Endothelial cell of umbilical vein (primary cell): Measurements from ENCODE around the gene MYO5B. TPM values are rescaled to one million over a fixed set of nuclear protein-coding genes. Genes with fewer than 3 reads are reported as not detected.

Experiments
- BruUV-seq: library from RNA; stranded (reverse); fragments of 400-500 nt; replicated peaks from 2 replicates; lab custom pipeline; 2021; lab: Mats Ljungman, UMichigan
- CTCF ChIA-PET: fragments of 300-600, 350-600 bp; sonication (Branson Sonifier 250); formaldehyde crosslinking; loops from one replicate; lab custom pipeline; 2021; ENCODE audit warnings: antibody characterized with exemption, inconsistent platforms; lab: Charles Lee
- POLR2A ChIA-PET: fragments of 300-600, 350-600 bp; sonication (Branson Sonifier 250); formaldehyde crosslinking; loops from one replicate; lab custom pipeline; 2021; ENCODE audit warnings: antibody characterized with exemption, inconsistent platforms; lab: Charles Lee
- DNase-seq: peaks from one replicate; pipeline ENCODE4 v3.0.0-alpha.2; 2011; ENCODE audit warnings: low read depth, low spot score
- FAIRE-seq: peaks from 2 replicates; lab custom pipeline; 2011; peaks lifted over from hg19 to GRCh38; lab: Jason Lieb, UNC
- H2AFZ ChIP-seq: 2 replicates; pipeline ENCODE4 v1.6.0; 2012; ENCODE audit warnings: low read depth, low read length, control low read depth, inconsistent platforms
- H3K27ac ChIP-seq: 2 replicates; pipeline ENCODE4 v1.5.1; 2011; ENCODE audit warnings: low read depth, mild to moderate bottlenecking, control low read depth, low read length, moderate library complexity; ENCODE audit not compliant: insufficient read depth
- H3K27me3 ChIP-seq, 2 experiments: 2 replicates each; pipeline versions ENCODE4 v1.6.0 to v1.6.1; 2011; ENCODE audit warnings: low read length in 2 of 2, mixed read lengths in 1 of 2; ENCODE audit not compliant: control insufficient read depth in 2 of 2, insufficient read depth in 2 of 2
- H3K36me3 ChIP-seq, 2 experiments: 2 replicates in 1 of 2; 3 replicates in 1 of 2; pipeline ENCODE4 v1.5.1; 2011; ENCODE audit warnings: low read length in 2 of 2, mild to moderate bottlenecking in 1 of 2, moderate library complexity in 1 of 2; ENCODE audit not compliant: control insufficient read depth in 2 of 2, insufficient read depth in 2 of 2; ENCODE audit errors: extremely low read depth in 1 of 2
- H3K4me1 ChIP-seq: 3 replicates; pipeline ENCODE4 v1.5.1; 2011; ENCODE audit warnings: mild to moderate bottlenecking, low read length; ENCODE audit not compliant: control insufficient read depth, insufficient read depth; ENCODE audit errors: extremely low read depth
- H3K4me2 ChIP-seq: 2 replicates; pipeline ENCODE4 v1.6.1; 2011; ENCODE audit warnings: low read length, control low read depth, mixed read lengths; ENCODE audit not compliant: insufficient read depth
- H3K4me3 ChIP-seq, 3 experiments: fragments of 200-600 bp in 1 of 3; sonication (generic), shearing (Covaris generic) in 1 of 3; replicated peaks in 1 of 3; 2 replicates each; pipeline ENCODE4 v1.5.1; 2011 to 2016; ENCODE audit warnings: control low read depth in 3 of 3, low read length in 3 of 3, mild to moderate bottlenecking in 2 of 3, inconsistent platforms in 1 of 3, low read depth in 1 of 3, moderate library complexity in 1 of 3; ENCODE audit not compliant: insufficient read depth in 1 of 3
- H3K79me2 ChIP-seq: 2 replicates; pipeline ENCODE4 v1.6.0; 2012; ENCODE audit warnings: low read length, inconsistent platforms; ENCODE audit not compliant: control insufficient read depth, insufficient read depth
- H3K9ac ChIP-seq: replicated peaks from 2 replicates; pipeline ENCODE3; 2011; ENCODE audit warnings: low read length, control low read depth; ENCODE audit not compliant: insufficient read depth; ENCODE audit errors: extremely low read depth
- H3K9me1 ChIP-seq: replicated peaks from 3 replicates; pipeline ENCODE4 v1.6.0; 2011; ENCODE audit warnings: mild to moderate bottlenecking, low read length; ENCODE audit not compliant: control insufficient read depth, insufficient read depth; ENCODE audit errors: extremely low read depth
- H3K9me3 ChIP-seq: replicated peaks from 2 replicates; pipeline ENCODE4 v1.5.1; 2012; ENCODE audit warnings: low read length, inconsistent platforms; ENCODE audit not compliant: control insufficient read depth, insufficient read depth
- H4K20me1 ChIP-seq: replicated peaks from 2 replicates; pipeline ENCODE3; 2011; ENCODE audit warnings: mild to moderate bottlenecking, low read length; ENCODE audit not compliant: control insufficient read depth, insufficient read depth; ENCODE audit errors: extremely low read depth
- EZH2 ChIP-seq: IDR thresholded peaks from 2 replicates; pipeline ENCODE4 v1.6.1; 2012; ENCODE audit warnings: borderline replicate concordance, low read depth, mild to moderate bottlenecking, moderate library complexity, low read length, inconsistent platforms; ENCODE audit not compliant: severe bottlenecking
- FOS ChIP-seq: IDR thresholded peaks from 2 replicates; pipeline ENCODE4 v1.6.1; 2011; ENCODE audit warnings: mild to moderate bottlenecking, low read length, moderate library complexity, borderline replicate concordance; ENCODE audit not compliant: insufficient read depth
- GATA2 ChIP-seq: IDR thresholded peaks from 2 replicates; pipeline ENCODE4 v1.7.0; 2011; ENCODE audit warnings: low read depth, mild to moderate bottlenecking, moderate library complexity, mixed read lengths, low read length; ENCODE audit not compliant: insufficient read length, insufficient read depth
- JUN ChIP-seq: IDR thresholded peaks from 2 replicates; pipeline ENCODE4 v1.6.1; 2011; ENCODE audit warnings: borderline replicate concordance, low read depth; ENCODE audit not compliant: insufficient read length, insufficient read depth
- MYC ChIP-seq: IDR thresholded peaks from one replicate; pipeline ENCODE4 v1.6.1; 2011; ENCODE audit warnings: mild to moderate bottlenecking, low read depth, low read length
- POLR2A ChIP-seq: IDR thresholded peaks from 2 replicates; pipeline ENCODE4 v1.6.1; 2012; ENCODE audit warnings: low read depth, mild to moderate bottlenecking, control low read depth, low read length
- POLR2AphosphoS5 ChIP-seq: IDR thresholded peaks from 2 replicates; pipeline ENCODE4 v1.6.1; 2012; ENCODE audit warnings: low read depth, mild to moderate bottlenecking, control low read depth, low read length, moderate library complexity; ENCODE audit not compliant: insufficient read depth
- dilution Hi-C: fragments of 300-500 bp; cut with MboI; formaldehyde crosslinking; loops from one replicate; pipeline ENCODE4 v1.15.0; 2019; ENCODE audit warnings: low sequenced_read_pairs; ENCODE audit not compliant: extremely low pct_ligation_motif_present
- intact Hi-C: fragments of 100-400 bp; cut with micrococcal nuclease; formaldehyde crosslinking; loops from one replicate; pipeline ENCODE4 v1.10.0; 2022
- polyA plus RNA-seq, 4 experiments: library from polyadenylated mRNA; depleted of rRNA in 3 of 4; stranded (reverse) in 3 of 4; unstranded in 1 of 4; fragments of >200 nt; gene quantifications; 2 replicates each; pipeline versions ENCODE4 v1.2.1 to v1.2.3, GENCODE V29; 2011 to 2012; ENCODE audit warnings: missing spikeins in 1 of 4
- total RNA-seq: library from RNA; stranded (reverse); gene quantifications from 2 replicates; pipeline ENCODE4 v1.2.3, GENCODE V29; 2021
- TF ChIP-seq, protein P1 (sequence below): IDR thresholded peaks from 2 replicates; pipeline ENCODE4 v1.6.1; 2011; ENCODE audit not compliant: insufficient read depth, insufficient read length
- TF ChIP-seq, protein P2 (sequence below), 2 donors: IDR thresholded peaks; 1 replicate in 1 of 2; 2 replicates in 1 of 2; pipeline ENCODE4 v1.5.1; 2011; ENCODE audit warnings: low read length in 2 of 2, mild to moderate bottlenecking in 2 of 2, moderate library complexity in 2 of 2, control low read depth in 1 of 2, inconsistent platforms in 1 of 2, low read depth in 1 of 2; ENCODE audit not compliant: insufficient read depth in 1 of 2; ENCODE audit errors: extremely low read depth in 1 of 2

MYO5B gene
- total and polyA plus RNA-seq, 2 donors (not counting 3 experiments of a cell fraction or from before 2014, with no cell fraction given): 0.54 to 1.1 TPM

GRCh38 chr18:50133526-50133925 lies 61.4 kb downstream of the MYO5B start:
- FAIRE-seq (no peak), DNase-seq (no peak)
- Histone ChIP-seq H3K4me3 (no peak overlapping the region), H3K9me3 (no peaks in the 10 kb centered on the region), H3K27me3 (no peaks in the 10 kb centered on the region), H4K20me1 (no peaks in the 10 kb centered on the region), H3K79me2 (no peaks in the 10 kb centered on the region), H3K27ac (no peak overlapping the region), H3K4me2 (no peak overlapping the region), H3K36me3 (no peaks in the 10 kb centered on the region), H3K4me1 (no peaks in the 10 kb centered on the region), H3K9ac (no peak overlapping the region), H2AFZ (no peak overlapping the region), H3K9me1 (no peaks in the 10 kb centered on the region)
- no TSS peak for BruUV-seq
- intact Hi-C loops (no loop called here), dilution Hi-C loops (no loop called here)
- CTCF ChIA-PET: no interaction called here
- POLR2A ChIA-PET: no interaction called here
- TF ChIP-seq FOS (no peak), POLR2AphosphoS5 (no peak), JUN (no peak), GATA2 (no peak), EZH2 (no peak), MYC (no peak), POLR2A (no peak)
- TF ChIP-seq, protein P1, sequence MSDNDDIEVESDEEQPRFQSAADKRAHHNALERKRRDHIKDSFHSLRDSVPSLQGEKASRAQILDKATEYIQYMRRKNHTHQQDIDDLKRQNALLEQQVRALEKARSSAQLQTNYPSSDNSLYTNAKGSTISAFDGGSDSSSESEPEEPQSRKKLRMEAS: no peak
- TF ChIP-seq, protein P2, sequence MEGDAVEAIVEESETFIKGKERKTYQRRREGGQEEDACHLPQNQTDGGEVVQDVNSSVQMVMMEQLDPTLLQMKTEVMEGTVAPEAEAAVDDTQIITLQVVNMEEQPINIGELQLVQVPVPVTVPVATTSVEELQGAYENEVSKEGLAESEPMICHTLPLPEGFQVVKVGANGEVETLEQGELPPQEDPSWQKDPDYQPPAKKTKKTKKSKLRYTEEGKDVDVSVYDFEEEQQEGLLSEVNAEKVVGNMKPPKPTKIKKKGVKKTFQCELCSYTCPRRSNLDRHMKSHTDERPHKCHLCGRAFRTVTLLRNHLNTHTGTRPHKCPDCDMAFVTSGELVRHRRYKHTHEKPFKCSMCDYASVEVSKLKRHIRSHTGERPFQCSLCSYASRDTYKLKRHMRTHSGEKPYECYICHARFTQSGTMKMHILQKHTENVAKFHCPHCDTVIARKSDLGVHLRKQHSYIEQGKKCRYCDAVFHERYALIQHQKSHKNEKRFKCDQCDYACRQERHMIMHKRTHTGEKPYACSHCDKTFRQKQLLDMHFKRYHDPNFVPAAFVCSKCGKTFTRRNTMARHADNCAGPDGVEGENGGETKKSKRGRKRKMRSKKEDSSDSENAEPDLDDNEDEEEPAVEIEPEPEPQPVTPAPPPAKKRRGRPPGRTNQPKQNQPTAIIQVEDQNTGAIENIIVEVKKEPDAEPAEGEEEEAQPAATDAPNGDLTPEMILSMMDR (IDR thresholded peaks at IDR 0.05; ENCODE audit: extremely low read depth in 1 of 2, insufficient read depth in 1 of 2, low read depth in 1 of 2, low read length in 2 of 2): no peak
